Measurements from ENCODE around the gene FDPS. TPM values are rescaled to one million over a fixed set of nuclear protein-coding genes. Genes with fewer than 3 reads are reported as not detected.
A peak's percentile ranks its signal among the peaks of the same experiment; 100 is the strongest.

FDPS gene
- total and polyA plus RNA-seq, 2 experiments from 2014 or later, result 287 to 366 TPM

- Mint-ChIP-seq H3K4me3 (peak overlapping the region; percentile 92), H3K36me3 (ENCODE audit: low read depth) (no peaks in the 10 kb centered on the region; the same call in 2 of the 3 replicates), H3K27ac (no peak overlapping the region), H3K4me1 (peaks cover 29% of the 10 kb centered on the region), H3K9me3 (no peaks in the 10 kb centered on the region), H3K27me3 (ENCODE audit: insufficient read depth, low read depth, poor library complexity) (peaks cover 31% of the 10 kb centered on the region)
- Histone ChIP-seq H3K36me3 (ENCODE audit: insufficient read depth) (no peaks in the 10 kb centered on the region), H3F3A (replicated peaks; ENCODE audit: low read depth) (0 out of 2 replicates have a peak, but pooled peaks cover 11% of the 10 kb centered on the region), H3K4me3 (peak overlapping the region; percentile 97), H3K27ac (ENCODE audit: low read depth) (no peak overlapping the region), H3K9me2 (ENCODE audit: insufficient read depth) (no peaks in the 10 kb centered on the region), H3K4me2 (peak overlapping the region; percentile 98), H3K27me3 (ENCODE audit: insufficient read depth) (peaks cover 33% of the 10 kb centered on the region), H2AFZ (peak overlapping the region; percentile 98), H4K20me1 (replicated peaks; ENCODE audit: insufficient read depth) (no peaks in the 10 kb centered on the region), H3K79me2 (replicated peaks; ENCODE audit: insufficient read depth) (no peaks in the 10 kb centered on the region), H3K4me1 (ENCODE audit: insufficient read depth) (peaks cover 17% of the 10 kb centered on the region)
- DNase-seq (ENCODE audit: low spot score) (no peak), ATAC-seq (peak; percentile 37)
- TF ChIP-seq EZH2 (IDR thresholded peaks at IDR 0.05; ENCODE audit: low read depth, unreplicated experiment) (no peak), ETS1 (IDR thresholded peaks at IDR 0.05) (no peak), POLR2AphosphoS5 (IDR thresholded peaks at IDR 0.05; ENCODE audit: low read depth) (no peak), CREB1 (CRISPR knock-in tag; IDR thresholded peaks at IDR 0.05; ENCODE audit: low read depth) (no peak), ZNF331 (CRISPR knock-in tag; IDR thresholded peaks at IDR 0.05; ENCODE audit: low read depth) (no peak), STAT1 (IDR thresholded peaks at IDR 0.05; ENCODE audit: unreplicated experiment) (no peak), EZH2phosphoT487 (IDR thresholded peaks at IDR 0.05; ENCODE audit: unreplicated experiment) (no peak), NANOG (IDR thresholded peaks at IDR 0.05; ENCODE audit: borderline replicate concordance) (no peak)
- TF ChIP-seq, protein P1, sequence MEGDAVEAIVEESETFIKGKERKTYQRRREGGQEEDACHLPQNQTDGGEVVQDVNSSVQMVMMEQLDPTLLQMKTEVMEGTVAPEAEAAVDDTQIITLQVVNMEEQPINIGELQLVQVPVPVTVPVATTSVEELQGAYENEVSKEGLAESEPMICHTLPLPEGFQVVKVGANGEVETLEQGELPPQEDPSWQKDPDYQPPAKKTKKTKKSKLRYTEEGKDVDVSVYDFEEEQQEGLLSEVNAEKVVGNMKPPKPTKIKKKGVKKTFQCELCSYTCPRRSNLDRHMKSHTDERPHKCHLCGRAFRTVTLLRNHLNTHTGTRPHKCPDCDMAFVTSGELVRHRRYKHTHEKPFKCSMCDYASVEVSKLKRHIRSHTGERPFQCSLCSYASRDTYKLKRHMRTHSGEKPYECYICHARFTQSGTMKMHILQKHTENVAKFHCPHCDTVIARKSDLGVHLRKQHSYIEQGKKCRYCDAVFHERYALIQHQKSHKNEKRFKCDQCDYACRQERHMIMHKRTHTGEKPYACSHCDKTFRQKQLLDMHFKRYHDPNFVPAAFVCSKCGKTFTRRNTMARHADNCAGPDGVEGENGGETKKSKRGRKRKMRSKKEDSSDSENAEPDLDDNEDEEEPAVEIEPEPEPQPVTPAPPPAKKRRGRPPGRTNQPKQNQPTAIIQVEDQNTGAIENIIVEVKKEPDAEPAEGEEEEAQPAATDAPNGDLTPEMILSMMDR (conservative IDR thresholded peaks at IDR 0.05; ENCODE audit: low read depth in 2 of 2), result no peak
- TF ChIP-seq, protein P2, sequence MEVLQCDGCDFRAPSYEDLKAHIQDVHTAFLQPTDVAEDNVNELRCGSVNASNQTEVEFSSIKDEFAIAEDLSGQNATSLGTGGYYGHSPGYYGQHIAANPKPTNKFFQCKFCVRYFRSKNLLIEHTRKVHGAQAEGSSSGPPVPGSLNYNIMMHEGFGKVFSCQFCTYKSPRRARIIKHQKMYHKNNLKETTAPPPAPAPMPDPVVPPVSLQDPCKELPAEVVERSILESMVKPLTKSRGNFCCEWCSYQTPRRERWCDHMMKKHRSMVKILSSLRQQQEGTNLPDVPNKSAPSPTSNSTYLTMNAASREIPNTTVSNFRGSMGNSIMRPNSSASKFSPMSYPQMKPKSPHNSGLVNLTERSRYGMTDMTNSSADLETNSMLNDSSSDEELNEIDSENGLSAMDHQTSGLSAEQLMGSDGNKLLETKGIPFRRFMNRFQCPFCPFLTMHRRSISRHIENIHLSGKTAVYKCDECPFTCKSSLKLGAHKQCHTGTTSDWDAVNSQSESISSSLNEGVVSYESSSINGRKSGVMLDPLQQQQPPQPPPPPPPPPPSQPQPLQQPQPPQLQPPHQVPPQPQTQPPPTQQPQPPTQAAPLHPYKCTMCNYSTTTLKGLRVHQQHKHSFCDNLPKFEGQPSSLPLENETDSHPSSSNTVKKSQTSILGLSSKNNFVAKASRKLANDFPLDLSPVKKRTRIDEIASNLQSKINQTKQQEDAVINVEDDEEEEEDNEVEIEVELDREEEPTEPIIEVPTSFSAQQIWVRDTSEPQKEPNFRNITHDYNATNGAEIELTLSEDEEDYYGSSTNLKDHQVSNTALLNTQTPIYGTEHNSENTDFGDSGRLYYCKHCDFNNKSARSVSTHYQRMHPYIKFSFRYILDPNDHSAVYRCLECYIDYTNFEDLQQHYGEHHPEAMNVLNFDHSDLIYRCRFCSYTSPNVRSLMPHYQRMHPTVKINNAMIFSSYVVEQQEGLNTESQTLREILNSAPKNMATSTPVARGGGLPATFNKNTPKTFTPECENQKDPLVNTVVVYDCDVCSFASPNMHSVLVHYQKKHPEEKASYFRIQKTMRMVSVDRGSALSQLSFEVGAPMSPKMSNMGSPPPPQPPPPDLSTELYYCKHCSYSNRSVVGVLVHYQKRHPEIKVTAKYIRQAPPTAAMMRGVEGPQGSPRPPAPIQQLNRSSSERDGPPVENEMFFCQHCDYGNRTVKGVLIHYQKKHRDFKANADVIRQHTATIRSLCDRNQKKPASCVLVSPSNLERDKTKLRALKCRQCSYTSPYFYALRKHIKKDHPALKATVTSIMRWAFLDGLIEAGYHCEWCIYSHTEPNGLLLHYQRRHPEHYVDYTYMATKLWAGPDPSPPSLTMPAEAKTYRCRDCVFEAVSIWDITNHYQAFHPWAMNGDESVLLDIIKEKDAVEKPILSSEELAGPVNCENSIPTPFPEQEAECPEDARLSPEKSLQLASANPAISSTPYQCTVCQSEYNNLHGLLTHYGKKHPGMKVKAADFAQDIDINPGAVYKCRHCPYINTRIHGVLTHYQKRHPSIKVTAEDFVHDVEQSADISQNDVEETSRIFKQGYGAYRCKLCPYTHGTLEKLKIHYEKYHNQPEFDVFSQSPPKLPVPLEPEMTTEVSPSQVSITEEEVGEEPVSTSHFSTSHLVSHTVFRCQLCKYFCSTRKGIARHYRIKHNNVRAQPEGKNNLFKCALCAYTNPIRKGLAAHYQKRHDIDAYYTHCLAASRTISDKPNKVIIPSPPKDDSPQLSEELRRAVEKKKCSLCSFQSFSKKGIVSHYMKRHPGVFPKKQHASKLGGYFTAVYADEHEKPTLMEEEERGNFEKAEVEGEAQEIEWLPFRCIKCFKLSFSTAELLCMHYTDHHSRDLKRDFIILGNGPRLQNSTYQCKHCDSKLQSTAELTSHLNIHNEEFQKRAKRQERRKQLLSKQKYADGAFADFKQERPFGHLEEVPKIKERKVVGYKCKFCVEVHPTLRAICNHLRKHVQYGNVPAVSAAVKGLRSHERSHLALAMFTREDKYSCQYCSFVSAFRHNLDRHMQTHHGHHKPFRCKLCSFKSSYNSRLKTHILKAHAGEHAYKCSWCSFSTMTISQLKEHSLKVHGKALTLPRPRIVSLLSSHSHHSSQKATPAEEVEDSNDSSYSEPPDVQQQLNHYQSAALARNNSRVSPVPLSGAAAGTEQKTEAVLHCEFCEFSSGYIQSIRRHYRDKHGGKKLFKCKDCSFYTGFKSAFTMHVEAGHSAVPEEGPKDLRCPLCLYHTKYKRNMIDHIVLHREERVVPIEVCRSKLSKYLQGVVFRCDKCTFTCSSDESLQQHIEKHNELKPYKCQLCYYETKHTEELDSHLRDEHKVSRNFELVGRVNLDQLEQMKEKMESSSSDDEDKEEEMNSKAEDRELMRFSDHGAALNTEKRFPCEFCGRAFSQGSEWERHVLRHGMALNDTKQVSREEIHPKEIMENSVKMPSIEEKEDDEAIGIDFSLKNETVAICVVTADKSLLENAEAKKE (CRISPR knock-in tag; IDR thresholded peaks at IDR 0.05), result no peak
Measured at GRCh38 chr1:155295942-155296267, 12.8 kb upstream of the FDPS start.

Measured in GM23338 (cell line).